GM19467 (cell line): ENCODE measurements around the gene TSSK6.

ENCODE experiments used
- ATAC-seq: cut with Tn5 transposase; IDR thresholded peaks from one replicate; pipeline ENCODE4 v1.9.1; 2021; ENCODE audit warnings: mild to moderate bottlenecking, moderate library complexity; ENCODE audit not compliant: unreplicated experiment

The TSSK6 gene

DNA sequence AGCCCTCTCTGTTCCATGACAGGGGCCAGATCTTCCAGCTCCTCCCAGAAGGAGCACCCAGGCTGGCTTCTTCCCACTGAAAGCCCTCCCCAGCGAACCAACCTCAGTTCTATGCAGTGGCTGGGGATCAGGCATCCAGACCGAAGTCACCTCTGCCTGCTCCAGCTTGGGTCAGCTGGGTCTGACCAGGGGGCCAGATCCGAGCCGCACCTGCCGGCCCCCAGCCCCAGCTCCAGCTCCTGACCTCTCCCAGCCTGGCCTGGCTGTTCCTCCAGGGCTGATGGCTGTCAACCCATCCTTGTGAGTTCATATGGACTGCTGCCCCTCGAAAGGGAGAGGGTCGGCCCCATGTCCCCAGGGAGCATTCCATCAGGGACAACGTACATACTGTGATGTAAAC lies 8.0 kb downstream of the TSSK6 start:
- ATAC-seq: no peak

DNA sequence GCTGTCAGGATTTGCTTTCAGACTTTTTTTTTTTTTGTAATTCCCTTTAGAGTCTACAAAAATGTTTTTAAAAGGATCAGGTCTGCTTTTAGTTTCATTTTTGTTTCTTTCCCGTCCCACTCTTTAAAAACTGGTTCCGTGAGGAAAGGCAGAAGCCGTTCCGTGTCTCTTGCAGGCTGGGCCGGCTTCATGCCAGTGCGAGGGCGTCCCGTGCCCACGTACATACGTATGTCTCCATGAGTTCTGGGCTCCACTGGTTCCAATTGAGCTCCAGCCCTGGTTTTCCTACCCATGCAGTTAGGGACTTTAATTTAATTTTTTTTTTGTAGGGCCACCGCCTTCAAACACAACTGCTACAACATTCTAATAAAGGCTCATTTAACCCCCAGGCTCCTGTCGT lies 8.8 kb downstream of the TSSK6 start:
- ATAC-seq: no peak

DNA sequence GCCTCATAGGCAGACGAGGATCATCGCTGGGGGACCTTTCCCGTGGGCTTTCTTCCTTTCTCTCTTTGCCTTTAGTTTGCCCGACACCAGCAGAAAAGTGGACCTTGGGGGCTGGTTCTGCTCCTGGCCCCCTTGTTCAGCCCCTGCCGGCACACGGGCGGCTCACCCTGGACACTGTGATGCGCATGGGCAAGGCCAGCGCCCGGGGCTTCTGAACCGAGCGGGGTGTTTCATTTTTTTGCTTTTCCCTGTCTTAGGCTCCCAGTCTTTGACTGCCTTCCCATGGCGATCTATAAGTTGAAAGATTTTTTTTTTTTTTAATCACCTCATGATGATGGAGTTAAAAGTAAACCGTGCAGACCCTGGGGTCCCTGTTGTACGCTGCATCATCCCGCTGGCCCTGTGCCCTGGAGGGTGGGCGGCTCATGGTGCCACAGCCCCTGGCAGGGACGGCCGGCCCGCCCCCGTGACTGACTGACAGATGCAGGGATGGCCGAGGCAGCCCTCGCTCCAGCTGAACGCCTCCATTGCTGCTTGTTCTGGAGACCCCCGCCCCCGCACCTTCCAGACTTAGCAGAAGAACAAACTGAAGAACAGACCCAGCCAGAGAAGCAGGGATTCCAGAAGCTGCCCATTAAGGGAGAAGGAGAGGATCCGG lies 9.6 kb downstream of the TSSK6 start:
- ATAC-seq: no peak

DNA sequence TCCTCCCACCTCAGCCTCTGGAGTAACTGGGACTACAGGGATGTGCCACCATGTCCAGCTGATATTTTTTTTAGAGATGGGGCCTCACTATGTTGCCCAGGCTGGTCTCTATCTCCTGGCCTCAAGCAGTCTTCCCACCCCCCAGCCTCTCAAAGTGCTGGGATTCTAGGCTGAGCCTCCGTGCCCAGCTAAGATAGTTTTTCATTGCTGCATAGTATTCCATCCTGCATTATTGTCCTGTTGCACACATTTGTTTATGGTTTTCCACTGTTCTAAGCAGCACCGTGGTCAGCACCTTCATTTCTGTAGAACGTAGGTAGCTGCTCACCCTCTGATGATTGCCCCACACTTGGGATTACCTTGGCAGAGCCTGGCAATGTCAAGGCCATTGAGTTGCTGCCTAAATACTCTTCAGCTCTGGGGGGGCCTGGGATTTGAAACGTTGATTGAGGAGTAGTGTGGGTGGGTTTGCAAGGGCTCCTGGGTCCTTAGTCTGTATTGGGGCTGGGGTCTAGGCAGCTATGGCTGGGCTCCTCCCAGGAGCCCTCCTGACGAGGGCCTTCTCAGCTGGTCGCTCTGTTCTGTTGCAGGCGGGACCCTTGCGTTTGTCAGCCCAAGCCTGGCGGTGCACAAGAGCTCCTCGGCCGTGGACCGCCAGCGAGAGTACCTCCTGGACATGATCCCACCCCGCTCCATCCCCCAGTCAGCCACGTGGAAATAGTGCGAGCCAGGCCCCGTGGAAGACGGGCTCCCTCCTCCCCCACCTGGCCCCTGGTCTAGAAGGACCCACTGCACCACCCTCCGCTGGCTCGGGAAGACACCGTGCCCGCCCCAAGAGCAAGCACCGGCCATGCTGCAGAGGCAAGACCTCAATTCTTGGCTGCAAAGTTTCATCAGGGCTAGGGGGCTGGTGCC lies 10.3 kb downstream of the TSSK6 start:
- ATAC-seq: no peak

DNA sequence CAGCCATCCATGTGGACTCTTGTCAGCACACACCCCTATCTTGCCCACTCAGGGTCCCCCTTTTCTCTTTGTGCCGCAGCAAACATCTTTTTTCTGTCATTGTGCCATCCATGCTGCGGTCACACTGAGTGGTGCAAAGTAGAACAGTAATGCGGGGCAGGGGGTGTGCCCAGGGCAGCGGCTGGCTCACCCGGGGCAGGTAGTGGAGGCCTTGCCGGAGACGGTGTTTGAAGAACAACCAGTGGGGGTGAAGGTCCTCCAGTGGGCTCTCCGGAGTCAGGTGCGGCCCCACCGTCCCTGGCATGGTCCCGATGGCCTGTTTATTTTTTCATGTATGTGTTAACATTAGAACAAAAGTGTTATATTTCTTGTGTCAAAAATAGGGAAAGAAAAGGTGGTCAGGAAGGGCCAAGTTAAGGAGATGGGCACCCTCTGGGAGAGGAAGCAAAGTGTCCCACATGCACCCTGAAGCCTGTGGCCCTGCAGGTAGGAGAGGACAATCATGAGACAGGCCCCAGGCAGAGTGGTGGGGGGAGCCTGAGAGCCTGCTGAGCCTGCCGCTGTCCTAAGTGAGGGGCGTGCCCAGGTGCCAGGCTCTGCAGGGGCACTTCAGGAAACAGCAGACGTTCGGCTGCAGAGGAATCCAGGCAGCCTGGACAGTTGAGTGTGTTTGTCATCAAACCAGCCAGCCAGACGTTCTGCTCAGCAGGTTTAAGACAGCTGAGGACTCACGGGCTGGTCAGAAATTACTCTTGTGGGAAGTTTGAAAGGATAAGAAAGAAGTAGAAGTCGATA lies 12.3 kb downstream of the TSSK6 start:
- no peak for ATAC-seq

DNA sequence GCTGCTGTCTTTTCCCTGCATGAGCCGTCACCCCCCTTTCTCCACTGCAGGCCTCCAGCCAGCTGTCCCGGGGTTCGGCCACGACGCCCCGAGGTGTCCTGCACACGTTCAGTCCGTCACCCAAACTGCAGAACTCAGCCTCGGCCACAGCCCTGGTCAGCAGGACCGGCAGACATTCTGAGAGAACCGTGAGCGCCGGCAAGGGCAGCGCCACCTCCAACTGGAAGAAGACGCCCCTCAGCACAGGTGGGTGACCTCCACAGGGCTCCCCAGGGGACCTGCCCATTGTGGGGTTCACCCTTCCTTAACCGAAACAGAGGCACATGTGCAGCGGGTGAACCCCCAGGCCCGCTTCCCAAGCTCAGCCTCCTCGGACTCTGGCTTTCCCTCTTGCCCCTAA lies 13.1 kb downstream of the TSSK6 start:
- no peak for ATAC-seq

DNA sequence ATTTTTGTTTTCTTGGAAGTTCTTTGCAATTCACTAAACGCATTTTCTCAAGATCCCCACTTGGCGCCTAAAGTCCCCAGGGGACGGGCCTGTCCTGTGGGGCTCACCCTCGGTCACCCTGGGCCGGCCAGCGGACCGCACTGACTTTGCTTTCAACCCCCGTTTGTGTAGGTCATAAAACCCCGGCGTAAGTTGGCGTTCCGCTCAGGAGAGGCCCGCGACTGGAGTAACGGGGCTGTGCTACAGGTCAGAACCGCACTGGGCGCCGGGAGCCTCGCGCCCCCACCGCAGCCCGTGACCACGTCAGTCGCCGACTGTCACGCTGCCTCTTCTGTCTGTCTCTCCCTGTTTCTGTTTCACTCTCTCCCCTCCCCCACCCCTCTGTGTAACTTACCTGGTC lies 13.6 kb downstream of the TSSK6 start:
- ATAC-seq: no peak

DNA sequence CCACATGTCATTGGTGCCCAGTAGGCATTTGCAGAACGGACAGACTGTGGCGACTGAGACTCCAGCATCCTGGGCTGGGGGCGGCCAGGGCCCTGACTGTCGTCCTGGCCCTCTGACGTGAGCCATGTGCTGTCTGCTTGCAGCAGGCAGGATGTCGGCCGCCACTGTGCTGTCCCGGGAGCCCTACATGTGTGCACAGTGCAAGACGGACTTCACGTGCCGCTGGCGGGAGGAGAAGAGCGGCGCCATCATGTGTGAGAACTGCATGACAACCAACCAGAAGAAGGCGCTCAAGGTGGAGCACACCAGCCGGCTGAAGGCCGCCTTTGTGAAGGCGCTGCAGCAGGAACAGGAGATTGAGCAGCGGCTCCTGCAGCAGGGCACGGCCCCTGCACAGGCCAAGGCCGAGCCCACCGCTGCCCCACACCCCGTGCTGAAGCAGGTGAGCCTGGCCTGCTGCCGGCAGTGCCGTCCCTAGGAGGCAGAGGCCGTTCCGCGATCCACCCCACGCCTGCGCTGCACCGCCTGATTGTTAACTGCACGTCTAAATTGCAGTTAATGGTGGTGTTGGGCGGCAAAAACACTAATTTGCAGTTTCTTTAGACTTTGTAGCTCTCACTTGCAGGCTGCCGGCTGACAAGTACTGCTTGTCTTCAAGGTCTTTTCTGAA lies 14.2 kb downstream of the TSSK6 start:
- ATAC-seq: no peak

DNA sequence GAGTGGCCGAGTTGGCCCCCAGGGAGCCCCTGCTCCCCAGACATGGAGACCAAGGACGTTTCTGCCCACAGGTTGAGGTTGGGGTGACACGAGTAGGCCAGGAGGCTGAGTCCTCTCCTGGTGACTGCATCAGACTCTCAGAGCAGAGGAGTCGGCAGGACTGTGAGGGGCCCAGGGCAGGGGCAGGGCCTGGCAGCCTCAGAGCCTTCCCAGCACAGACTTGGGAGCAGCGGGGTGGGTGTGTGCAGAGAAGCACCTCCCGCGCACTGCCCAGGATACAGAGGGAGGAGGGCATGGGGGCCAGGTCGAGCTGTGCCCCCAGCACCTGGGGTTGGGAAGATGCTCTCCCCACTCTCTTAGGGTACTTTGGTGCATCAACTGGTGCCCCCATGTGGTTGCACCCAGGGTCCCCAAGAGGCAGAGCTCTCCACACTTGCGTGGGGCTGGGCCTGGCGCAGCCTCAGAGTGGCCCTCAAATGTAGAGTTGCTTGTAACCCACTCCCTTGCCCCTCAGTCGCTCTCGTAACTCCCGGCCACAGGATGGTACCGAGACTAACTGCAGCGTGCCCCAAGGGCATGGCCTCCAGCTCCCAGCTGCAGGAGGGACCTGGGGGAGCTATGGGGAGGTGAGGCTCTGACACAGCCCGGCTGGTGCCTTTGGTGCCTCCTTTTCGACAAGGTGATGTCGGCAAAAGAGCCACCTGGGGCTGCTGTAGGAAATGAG lies 15.9 kb downstream of the TSSK6 start:
- ATAC-seq: no peak

DNA sequence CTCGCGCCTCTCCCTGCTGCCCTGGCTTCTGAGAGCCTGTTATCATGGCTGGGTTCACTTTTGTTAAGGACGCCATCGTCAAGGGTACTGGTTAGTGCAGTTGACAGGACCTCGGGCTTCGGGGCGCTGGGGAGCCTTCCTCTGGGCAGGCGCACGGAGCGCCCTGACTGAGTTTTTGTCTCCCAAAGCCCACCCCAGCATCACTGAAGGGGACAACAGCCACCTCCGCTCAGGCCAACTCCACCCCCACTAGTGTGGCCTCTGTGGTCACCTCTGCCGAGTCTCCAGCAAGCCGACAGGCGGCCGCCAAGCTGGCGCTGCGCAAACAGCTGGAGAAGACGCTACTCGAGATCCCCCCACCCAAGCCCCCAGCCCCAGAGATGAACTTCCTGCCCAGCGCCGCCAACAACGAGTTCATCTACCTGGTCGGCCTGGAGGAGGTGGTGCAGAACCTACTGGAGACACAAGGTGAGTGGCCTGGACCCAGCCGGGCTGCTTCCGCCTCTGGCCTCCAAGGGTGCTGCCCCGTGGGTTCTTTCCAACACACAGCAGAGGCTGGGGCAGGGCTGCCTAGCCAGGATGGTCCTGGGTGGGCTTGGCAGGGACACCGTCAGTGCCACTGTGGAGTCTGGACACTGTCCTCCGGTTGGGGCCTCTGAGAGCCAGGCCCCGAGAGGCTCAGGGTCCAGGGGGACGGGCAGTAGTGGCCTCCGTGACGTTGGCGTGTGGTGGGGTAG lies 16.9 kb downstream of the TSSK6 start:
- no peak for ATAC-seq

DNA sequence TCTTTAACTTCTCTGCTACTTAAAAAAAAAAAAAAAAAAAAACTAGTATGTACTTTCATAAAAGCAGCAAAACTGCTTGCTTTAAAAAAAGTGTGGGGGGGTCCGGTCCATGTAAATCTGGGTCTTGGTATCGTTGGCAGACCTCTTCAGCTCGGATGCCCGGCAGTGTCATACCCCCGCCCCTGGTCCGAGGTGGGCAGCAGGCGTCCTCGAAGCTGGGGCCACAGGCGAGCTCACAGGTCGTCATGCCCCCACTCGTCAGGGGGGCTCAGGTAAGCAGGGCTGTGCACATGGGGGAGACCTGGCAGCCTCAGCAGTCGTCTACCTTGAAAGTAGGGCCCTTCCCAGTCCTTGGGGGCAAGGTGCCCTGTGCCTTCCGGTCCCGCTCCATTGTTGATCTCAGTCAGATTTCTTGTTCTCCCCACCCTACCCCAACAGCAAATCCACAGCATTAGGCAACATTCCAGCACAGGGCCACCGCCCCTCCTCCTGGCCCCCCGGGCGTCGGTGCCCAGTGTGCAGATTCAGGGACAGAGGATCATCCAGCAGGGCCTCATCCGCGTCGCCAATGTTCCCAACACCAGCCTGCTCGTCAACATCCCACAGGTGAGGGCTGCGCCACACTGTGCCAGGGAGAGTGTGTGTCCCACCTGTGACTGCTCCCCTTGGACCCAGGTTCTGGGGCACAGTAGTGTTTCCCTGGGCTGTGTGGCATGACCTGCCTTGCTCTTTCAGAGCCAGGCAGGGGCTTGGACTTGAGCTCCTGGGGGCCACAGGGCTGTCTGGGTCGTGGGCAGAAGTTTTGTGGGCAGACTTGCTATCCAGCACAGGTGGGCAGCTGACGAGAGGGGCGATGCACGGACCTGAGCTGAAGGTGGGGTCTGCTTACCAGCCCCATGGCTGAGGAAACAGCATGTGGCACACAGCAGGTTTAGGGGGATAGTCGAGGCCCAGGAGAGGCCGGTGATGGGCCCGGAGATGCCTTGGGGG lies 19.4 kb downstream of the TSSK6 start:
- ATAC-seq: no peak

DNA sequence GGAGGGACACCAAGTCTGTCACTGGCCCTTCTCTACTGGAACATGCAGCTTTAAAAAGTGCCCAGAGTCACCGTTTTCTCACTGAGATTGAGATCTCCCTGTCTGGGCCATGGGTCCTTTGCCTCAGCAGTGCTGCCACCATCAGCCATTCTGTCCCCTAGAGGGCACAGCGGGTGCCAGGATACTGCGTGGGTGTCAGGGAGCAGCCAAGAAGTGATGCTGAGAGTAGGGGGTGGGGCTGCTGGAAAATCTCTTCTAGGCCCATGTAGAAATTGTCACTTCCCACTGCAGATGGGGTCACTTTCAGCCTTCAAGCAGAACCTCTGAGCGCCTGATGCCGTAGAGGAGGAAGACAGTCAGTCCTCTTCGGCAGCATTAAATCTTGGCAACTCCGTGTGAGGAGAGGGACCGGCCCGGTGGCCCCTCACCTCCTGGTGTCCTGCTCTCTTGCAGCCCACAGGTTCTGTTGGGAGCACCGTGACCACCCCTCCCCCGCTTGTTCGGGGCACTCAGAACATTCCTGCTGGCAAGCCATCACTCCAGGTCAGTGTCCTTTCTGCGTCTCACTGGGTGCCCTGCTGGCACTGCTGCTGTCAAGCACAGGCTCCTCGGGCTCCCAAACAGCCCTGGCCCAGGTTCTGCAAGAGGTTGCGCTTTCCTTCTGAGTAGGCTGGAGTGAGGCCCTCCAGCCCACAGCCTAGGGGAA lies 21.4 kb downstream of the TSSK6 start:
- no peak for ATAC-seq

DNA sequence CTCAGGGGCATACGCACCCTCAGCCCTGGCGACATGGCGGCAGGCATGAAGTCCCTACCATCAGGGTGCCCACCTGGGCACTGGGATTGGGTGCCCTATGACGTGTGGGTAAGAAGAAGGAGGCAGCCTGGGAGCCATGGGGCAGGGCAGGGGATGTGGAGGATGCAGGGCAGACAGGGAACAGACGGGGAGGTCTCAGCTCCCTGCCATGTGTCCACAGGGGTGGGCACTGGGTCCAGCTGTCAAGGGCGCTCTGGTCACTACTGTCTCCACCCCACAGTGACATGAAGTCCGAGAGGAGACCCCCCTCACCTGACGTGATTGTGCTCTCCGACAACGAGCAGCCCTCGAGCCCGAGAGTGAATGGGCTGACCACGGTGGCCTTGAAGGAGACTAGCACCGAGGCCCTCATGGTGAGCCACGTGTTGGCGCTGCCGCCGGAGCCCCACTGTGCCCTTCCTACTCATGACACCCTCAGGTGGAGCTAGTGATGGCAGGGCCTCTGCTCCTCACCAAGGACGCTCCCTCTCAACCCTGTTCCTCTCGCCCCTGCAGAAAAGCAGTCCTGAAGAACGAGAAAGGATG lies 23.2 kb downstream of the TSSK6 start:
- no peak for ATAC-seq

DNA sequence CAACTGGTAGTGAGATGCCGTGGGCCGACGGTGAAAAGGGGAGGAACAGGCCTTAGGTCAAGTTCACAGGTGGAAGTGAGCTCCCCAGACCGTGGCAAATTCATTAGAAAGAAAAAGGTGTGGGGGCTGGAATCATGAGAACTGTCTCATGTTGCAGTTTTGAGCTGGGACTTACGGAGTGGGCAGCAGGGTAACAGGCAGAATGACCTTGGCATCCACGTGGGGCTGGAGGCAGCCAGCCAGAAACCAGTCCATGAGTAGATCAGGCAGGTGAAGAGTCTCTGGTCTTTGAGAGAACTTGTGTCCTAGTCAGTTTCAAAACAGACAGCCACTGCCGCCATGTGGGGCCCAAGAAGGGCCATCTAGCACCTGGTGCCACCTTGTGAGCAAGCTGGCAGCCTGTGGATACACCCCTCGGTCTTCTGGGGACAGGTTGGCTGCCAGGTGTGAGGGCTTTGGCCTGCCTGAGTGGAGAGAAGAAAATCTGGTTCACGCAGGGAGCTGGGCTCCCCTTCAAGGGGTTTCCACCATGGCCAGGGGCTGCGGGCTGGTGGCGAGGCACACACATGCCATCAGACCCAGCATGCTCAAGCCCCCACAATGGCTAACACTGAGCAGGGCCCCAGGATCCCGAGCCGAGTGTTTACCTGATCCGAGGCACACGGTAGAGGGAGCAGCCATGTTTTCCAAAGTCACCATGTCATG lies 23.9 kb downstream of the TSSK6 start:
- ATAC-seq: no peak

DNA sequence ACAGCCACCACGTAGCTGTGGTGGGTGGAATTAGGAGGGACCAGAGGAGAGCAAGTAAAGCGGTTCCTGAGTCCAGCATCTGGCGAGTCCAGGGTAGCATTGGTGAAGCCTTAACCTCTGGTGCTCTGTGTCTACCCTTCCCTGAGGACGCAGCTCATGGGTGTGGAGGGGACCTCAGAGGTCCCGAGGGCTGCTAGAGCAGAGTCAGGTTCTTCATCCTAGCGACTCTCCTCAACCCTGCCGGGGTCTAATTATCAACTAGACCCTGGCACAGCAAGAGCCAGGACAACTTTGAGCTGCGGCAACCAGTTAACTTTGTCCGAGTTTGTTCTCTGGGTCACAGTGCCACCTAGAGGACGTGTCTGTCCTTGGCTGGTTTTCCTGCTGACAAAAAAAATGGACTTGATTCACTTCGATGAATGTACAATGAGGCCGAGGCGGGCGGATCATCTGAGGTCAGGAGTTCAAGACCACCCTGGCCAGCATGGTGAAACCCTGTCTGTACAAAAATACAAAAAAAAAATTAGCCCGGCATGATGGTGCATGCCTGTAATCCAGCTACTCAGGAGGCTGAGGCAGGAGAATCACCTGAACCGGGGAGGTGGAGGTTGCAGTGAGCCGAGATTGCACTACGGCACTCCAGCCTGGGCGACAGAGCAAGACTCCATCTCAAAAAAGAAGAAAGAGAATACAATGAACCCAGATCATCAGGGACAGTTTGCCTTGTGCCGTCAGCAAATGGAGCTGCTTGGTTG lies 25.0 kb downstream of the TSSK6 start:
- ATAC-seq: no peak

DNA sequence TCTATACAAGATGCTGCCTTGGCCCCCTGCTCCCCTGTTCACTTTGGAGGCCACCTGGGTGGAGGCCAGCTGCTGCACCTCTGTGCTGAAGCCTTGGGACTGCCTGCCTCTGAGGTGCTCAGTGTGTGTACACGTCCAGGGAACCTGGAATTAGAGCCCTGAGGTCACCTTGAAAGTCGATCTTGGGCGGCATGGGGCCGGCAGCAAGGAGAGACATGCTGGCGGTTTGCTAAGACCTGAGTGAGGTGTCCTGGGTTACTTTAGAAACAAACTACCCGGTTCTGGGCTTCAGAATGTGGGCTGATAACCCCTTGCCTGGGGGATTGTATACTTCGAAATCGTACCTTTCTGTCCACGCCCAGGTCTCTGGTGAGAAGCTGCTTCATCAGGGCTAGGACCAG lies 25.5 kb downstream of the TSSK6 start:
- ATAC-seq: no peak
